AG09309 (cell line): ENCODE results near the gene AGAP1.

Source experiments
- DNase-seq: peaks from one replicate; pipeline ENCODE4 v3.0.0-alpha.2; 2010; ENCODE audit warnings: low read depth
- H3K4me3 ChIP-seq: 2 replicates; pipeline ENCODE4 v1.5.1; 2011; ENCODE audit warnings: mild to moderate bottlenecking, low read depth, low read length, moderate library complexity; ENCODE audit not compliant: control insufficient read depth
- TF ChIP-seq, protein P1 (sequence below): IDR thresholded peaks from 2 replicates; pipeline ENCODE4 v1.5.1; 2011; ENCODE audit warnings: mild to moderate bottlenecking, low read depth, low read length, inconsistent platforms; ENCODE audit not compliant: insufficient read depth, control insufficient read depth; ENCODE audit errors: missing control alignments

Gene AGAP1

DNA sequence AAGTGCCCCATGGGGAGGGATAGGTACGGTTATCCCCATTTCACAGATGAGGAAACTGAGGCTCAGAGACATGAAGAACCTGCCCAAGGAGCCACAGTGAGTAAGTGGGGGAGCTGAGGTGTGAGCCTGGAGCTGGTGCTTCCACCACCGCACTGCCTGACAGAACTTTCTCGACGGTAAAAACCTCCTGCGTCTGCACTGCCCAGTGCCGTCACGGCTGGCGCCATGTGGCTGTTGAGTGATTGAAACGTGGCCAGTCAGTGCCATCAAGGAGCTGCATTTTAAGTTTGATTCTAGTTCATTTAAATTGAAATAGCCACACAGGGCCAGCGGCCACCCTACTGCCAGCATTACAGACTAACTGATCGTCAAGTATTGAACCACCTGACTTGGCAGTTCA lies 217.1 kb downstream of the AGAP1 start:
- TF ChIP-seq, protein P1, sequence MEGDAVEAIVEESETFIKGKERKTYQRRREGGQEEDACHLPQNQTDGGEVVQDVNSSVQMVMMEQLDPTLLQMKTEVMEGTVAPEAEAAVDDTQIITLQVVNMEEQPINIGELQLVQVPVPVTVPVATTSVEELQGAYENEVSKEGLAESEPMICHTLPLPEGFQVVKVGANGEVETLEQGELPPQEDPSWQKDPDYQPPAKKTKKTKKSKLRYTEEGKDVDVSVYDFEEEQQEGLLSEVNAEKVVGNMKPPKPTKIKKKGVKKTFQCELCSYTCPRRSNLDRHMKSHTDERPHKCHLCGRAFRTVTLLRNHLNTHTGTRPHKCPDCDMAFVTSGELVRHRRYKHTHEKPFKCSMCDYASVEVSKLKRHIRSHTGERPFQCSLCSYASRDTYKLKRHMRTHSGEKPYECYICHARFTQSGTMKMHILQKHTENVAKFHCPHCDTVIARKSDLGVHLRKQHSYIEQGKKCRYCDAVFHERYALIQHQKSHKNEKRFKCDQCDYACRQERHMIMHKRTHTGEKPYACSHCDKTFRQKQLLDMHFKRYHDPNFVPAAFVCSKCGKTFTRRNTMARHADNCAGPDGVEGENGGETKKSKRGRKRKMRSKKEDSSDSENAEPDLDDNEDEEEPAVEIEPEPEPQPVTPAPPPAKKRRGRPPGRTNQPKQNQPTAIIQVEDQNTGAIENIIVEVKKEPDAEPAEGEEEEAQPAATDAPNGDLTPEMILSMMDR, result no peak
- no peak overlapping the region for H3K4me3 ChIP-seq
- no peak for DNase-seq

DNA sequence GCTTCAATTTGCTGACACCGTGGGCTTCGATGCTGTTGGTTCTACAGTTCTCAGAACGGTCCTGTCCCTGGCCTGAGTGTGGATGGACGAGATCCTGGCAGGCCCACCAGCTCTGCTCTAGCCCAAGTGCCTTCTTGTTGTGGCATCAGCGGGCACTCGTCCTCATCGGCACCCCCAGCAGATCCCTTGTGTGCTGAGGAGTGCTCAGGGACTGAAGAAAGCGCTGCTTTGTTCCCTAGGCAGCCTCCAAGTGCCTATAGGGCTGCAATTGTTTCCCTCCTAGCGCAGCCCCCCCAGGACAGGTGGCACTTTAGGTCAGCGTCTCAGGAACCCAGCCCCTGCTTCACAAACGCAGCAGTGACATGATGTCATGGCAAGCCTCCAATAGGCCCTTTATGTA lies 217.7 kb downstream of the AGAP1 start:
- no peak overlapping the region for H3K4me3 ChIP-seq
- TF ChIP-seq, protein P1, result no peak
- DNase-seq, result no peak

DNA sequence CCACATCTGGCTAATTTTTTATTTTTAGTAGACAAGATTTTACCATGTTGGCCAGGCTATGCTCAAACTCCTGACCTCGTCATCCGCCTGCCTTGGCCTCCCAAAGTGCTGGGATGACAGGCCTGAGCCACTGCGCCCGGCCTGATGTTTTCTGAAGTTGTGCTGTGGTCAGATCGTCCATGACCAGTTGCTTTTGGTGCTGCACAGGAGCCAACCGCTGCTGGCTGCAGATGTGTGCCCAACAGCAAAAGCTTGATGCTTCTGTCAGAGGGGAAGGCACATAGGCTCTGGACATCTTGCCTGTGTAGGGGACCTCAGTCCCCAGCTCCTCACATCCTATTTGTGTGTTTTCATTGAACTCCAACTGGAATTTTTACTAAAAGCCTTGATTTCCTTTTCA lies 218.3 kb downstream of the AGAP1 start:
- TF ChIP-seq, protein P1, result no peak
- DNase-seq, result no peak
- no peak overlapping the region for H3K4me3 ChIP-seq

DNA sequence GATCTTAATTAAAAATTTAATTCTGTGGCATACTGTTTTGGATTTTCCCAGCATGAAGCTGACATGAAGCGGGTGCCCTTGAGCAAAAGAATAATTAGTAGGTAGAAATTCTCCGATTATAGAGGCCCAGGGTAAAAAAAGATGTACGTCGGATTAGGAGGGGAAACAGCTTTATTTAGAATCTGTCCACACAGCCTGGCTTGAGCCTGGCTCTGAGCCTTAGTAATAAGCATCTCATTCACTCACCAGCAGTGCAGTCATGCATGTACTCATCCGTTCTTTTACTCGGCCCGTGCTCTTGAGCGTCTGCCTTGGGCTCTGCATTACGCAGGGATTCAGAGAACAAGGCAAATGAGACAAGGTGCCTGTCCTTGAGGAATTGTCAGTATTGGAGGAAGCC lies 219.3 kb downstream of the AGAP1 start:
- TF ChIP-seq, protein P1, result no peak
- no peak for DNase-seq
- H3K4me3 ChIP-seq, result no peak overlapping the region

DNA sequence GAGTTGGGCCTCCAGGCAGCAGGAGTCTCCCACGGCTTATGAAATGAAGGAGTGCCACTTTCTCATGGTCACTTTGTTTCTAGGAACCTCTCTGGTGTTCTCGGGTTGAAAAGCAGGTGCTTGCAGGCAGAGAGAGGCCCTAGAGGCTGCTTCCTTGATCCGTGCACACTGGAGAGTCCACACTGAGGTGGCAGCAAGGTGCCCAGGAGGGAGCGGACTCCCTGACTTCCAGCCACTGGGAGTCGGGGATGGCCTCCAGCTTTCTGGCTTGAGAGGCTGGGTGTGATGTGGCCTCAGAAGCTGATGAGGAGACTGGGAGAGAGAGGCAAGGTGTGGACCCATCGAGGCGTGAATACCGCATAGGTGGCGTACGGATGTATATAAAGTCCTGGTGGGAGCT lies 221.8 kb downstream of the AGAP1 start:
- no peak for DNase-seq
- no peak overlapping the region for H3K4me3 ChIP-seq
- TF ChIP-seq, protein P1, result no peak

DNA sequence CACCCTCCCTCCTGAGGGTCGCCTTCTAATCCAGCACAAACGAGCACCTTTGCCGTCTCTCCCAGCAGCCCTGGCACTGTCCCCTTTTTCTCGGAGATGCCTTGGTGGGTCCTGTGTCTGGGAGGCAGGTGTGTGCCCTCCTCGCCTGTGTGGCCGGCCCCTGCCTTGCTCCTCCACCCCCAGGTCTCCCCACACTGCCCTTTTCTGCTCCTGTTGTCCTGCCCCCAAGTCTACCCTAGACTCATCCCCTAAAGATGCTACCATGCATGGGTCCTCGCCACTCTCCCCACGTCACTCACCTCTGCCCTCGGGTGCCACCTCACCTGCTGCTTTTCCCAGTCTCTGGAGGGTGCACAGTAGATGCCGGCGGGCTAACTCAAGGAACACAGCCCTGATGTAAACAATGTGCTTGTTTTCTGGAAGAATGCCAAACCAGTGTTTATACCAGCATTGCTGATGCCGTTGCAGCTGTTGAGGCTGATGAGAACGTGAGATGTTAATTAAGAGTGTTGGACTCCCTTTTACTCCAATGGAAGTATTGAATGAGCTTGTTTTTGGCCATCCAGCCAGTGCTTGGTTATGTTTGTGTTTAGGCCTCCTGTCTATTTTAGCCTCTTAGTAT lies 223.1 kb downstream of the AGAP1 start:
- TF ChIP-seq, protein P1, result no peak
- DNase-seq, result no peak
- H3K4me3 ChIP-seq, result no peak overlapping the region
